Keratinocyte (primary cell): ENCODE measurements around the gene ZDHHC12.

Experiments used
- EZH2 ChIP-seq: IDR thresholded peaks from one replicate; pipeline ENCODE4 v1.6.1; 2012; ENCODE audit warnings: inconsistent platforms, mild to moderate bottlenecking, low read length, moderate library complexity
- TF ChIP-seq, protein P1 (sequence below), 3 experiments: IDR thresholded peaks in 1 of 3; conservative IDR thresholded peaks in 1 of 3; optimal IDR thresholded peaks in 1 of 3; 2 replicates in 2 of 3; 3 replicates in 1 of 3; pipeline versions ENCODE3 to v1.5.1; 2011; ENCODE audit warnings: low read length in 3 of 3, mild to moderate bottlenecking in 3 of 3, moderate library complexity in 2 of 3, control low read depth in 1 of 3, inconsistent platforms in 1 of 3; ENCODE audit not compliant: insufficient read depth in 2 of 3; ENCODE audit errors: extremely low read depth in 1 of 3

DNA sequence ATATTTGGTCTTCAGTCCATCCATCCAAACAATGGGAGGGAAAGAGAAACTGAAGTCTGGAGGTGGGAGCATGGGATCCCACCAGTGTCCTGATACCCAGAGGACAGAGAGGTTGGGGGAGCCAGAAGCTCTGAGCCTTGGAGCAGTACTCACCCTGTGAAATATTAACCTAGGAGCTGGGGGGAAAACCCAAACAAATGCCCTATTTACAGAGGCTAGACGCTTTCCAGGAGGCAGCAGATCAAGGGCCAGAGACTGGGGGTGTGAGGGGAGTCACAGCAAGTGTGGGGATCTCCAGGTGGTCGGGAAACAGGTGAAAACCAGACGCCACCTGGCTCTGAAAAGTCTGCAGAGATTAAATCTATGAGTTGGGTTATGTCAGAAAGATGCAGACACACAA is 41.6 kb upstream of the ZDHHC12 start:
- TF ChIP-seq, protein P1, sequence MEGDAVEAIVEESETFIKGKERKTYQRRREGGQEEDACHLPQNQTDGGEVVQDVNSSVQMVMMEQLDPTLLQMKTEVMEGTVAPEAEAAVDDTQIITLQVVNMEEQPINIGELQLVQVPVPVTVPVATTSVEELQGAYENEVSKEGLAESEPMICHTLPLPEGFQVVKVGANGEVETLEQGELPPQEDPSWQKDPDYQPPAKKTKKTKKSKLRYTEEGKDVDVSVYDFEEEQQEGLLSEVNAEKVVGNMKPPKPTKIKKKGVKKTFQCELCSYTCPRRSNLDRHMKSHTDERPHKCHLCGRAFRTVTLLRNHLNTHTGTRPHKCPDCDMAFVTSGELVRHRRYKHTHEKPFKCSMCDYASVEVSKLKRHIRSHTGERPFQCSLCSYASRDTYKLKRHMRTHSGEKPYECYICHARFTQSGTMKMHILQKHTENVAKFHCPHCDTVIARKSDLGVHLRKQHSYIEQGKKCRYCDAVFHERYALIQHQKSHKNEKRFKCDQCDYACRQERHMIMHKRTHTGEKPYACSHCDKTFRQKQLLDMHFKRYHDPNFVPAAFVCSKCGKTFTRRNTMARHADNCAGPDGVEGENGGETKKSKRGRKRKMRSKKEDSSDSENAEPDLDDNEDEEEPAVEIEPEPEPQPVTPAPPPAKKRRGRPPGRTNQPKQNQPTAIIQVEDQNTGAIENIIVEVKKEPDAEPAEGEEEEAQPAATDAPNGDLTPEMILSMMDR (optimal IDR thresholded peaks at IDR 0.05 in 1 of 3, IDR thresholded peaks at IDR 0.05 in 1 of 3, conservative IDR thresholded peaks at IDR 0.05 in 1 of 3; ENCODE audit: extremely low read depth in 1 of 3, insufficient read depth in 2 of 3, low read length in 3 of 3), result no peak
- no peak for TF ChIP-seq EZH2
